ENCODE data around the gene HOXA7. TPM values are rescaled to one million over a fixed set of nuclear protein-coding genes. Genes with fewer than 3 reads are reported as not detected.

Gene HOXA7
- 4.8 to 6.3 TPM (median 5.5 TPM) in 5 replicates for total RNA-seq (2022; extraction: Qiagen RNA extraction; ENCODE audit: low read depth)

DNA sequence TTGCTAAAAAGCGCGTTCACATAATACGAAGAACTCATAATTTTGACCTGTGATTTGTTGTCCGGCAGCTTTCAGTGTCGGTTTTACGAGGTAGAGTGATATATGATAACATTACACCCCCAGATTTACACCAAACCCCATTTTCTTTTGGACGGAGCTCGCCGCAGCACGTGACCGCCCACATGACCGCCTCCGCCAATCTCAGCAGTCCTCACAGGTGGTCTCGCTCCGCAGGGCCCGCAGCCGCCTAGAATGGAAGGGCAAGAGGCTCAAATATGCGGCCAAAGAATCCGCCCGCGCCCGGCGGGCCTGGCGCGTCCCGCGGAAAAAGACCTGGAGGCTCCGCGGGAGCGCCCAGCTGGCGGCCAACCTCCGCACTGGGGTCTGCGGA, at the start of gene HOXA7:
TSS of gene HOXA7 (minus strand) at position 168 of the 391 bp plus-strand sequence. CDS start at position 38, 130 bp downstream.

DNA sequence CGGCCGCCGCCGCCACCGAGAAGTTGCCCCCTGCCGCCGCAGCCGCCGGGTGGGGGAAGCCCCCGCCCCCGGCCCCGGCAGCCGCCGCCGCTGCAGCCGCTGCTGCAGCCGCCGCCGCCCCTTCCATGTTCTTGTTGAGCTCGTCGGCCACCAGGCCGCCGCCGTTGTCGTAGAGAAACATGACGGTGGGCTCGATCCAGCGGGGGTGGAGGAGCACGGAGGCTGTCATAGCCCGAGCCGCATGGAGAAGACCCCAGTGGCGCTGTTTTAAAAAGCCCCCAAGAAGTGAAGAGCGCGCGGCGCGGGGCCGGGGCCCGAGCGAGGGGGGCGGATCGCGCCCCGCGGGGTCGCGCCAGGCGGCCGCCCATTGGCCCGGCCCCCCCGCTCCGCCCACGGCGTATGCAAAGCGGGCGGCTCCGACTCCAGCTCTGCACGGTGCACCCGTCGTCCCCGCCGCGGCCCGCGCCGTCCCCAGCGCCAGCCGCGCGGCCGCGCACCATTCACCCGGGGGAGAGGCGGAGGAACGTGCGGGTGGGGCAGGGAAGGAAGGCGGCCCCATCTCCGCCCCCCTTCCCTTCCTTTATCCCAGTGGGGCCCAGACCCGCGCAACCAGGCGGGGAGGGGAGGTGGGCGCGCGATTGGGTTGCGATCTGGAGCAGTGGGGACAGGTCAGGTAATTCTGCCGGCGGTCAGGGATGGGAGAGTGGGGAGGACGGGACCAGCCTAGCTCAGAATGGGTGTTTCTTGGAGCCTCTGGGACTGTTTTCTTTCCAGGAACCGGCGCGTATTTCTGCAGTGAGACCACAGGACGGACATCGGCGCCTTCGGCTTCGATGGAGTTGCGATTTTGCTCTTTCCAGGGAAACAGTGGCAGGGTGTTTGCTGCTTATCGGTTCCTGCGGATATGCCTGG, 43.6 kb upstream of the HOXA7 start, which contains the start of gene HOXA13:
TSS of gene HOXA13 (minus strand) at position 243 of the 912 bp plus-strand sequence. CDS start at position 229, 14 bp downstream.

GRCh38 chr7:27185013-27185853, 28.8 kb upstream of the HOXA7 start, which contains the start of gene HOXA11:
HOXA11 (minus strand) TSS chr7:27185232; CDS start chr7:27185144, 88 bp downstream.

DNA sequence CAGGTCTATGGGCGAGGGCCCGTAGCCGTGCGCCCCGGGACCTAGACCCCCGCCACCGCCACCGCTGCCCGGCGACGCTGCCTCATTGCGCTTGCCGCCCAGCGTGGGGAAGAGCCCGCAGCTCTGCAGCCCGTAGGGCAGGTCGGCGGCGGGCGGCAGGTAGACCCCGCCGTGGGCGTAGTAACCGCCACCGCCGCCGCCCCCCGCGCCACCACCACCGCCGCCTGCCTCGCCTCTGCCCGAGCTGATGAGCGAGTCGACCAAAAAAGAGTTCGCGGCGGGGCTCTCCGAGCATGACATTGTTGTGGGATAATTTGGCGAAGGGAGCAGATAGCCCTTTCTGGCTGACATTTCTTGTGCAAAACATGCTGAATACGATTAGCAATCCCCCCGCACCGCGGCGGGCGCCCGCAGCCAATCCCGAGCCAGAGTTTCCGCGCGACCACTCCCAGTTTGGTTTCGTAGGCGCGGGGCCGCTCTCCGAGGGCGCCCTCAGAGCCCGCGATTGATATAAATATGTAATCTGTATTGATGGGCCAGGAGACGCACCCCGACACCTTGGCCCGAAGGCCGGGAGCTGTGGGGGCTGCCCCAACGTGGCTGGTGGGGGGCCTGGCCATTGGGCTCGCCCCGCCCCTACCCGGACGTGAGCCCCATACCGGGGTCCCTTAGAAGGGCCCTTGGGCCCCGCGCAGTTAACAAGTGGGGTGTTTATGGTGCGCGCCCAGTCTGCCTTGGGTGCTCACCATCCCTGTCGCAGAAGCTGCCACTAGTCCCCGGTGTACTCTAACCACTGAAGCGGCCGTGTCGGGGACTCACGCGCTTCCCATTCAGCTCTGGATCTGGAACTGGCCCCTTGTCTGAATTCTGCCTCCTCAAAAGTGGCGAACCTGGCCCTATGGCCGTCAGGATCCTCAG, 17.7 kb upstream of the HOXA7 start, which contains the start of gene HOXA10:
TSS of gene HOXA10 (minus strand) at position 365 of the 918 bp plus-strand sequence. CDS start at position 351, 14 bp downstream.

GRCh38 chr7:27165089-27165995, 8.9 kb upstream of the HOXA7 start, which contains the start of gene HOXA9:
HOXA9 (minus strand) TSS chr7:27165537; CDS start chr7:27165457, 80 bp downstream.

DNA sequence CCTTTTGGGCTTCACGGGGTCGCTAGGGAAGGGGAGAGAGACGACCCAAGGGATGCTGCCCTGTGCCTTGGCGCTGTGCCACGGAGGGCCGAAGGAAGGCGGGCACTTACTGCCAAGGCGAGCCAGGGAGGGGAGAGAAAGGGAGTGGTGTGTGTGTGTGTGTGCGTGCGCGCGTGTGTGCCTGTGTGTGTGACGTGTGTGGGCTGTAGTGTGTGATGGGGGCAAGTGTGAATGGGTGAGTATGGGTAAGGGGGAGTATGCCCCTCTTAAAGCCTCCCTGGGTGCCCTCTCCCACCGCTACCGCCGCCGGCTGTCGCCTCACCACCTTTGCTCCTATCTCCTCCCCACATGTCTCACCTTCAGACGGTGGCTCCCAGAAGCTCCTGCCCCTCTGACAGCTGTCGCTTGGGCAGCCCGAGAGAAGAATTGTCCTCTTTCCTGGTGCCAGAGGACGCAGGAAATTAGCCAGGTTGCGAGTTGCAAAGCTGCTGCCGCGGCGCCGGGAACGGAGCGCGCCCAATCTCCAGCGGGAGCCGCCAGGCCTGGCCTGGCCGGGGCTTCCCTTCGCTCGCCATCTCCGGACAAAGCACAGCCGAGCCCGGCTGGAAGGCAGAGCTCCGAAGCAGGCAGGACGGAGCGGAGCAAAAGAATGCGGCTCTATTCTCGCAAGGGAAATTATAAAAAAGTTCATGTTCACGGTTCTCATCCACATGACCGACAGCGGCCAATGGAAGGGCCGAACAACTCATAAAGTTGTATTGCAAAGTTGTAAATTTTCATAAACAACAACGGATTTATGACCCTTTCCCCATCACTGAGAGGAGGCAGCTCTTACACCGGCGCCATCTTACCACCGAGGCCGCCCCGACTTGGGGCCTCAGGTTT, 4.3 kb downstream of the HOXA7 start, which contains the start of gene HOXA3:
TSS of gene HOXA3 (minus strand) at position 653 of the 885 bp plus-strand sequence. CDS start 41,943 bp downstream, outside the sequence.

DNA sequence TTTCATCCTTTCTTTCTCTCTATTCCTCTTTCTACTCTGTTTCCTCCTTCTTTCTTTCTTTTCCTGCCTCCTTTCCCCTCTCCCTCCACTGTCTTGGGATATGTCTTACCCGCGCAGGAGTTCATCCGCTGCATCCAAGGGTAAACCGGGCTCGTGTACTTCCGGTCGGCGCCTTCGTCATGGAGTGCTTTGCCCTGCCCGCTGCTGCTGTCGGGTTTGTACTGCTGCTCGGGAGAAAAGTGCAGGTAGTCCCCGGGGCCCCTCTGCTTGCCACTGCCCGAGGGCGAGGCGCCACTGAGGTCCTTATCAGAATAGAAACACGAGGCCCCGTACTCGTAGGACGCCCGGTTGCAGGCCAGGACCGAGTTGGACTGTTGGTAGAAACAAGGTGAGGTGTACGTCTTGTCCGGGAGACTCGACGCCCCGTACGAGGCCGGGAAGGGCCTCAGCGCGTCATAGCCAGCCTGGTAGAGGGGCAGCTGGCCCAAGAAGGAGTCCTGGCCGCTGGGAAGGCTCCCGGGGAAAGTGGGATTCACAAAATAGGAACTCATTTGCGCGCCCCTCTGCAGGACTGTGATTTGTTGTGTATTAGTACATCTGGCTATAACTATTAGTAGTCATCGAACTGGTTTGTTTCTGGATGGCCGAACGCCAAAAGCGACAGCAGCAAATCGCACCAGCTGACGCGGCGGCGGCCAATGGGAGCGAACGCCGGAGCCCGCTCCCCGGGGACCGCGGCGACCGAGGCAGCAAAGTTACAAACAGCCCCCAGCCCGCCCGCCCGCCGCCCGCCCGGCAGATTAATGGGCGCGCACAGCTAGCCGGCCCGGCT, 9.1 kb downstream of the HOXA7 start, which contains the start of gene HOXA6:
TSS of gene HOXA6 (minus strand) at position 576 of the 832 bp plus-strand sequence. CDS start at position 551, 25 bp downstream.

DNA sequence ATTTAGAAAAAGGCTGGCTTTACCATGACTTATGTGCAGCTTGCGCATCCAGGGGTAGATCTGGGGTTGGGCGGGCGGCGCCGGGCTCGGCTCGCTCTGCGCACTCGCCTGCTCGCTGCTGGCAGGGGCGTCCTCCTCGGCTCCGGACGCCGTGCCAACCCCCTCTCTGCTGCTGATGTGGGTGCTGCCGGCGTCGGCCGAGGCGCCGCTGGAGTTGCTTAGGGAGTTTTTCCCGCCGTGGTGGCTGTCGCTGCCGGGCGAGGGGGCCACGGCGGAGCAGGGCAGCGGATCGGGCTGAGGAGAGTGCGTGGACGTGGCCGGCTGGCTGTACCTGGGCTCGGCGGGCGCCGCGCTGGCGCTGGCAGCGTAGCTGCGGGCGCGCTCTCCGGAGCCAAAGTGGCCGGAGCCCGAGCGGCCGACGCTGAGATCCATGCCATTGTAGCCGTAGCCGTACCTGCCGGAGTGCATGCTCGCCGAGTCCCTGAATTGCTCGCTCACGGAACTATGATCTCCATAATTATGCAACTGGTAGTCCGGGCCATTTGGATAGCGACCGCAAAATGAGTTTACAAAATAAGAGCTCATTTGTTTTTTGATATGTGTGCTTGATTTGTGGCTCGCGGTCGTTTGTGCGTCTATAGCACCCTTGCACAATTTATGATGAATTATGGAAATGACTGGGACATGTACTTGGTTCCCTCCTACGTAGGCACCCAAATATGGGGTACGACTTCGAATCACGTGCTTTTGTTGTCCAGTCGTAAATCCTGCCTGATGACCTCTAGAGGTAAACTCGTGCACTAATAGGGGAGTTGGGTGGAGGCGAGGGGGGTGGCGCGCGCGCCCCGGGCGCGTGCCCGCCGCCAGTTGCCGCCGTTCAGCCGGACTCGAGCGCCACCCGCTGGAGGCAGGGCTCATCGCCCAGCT, 13.2 kb downstream of the HOXA7 start, which contains the start of gene HOXA5:
TSS of gene HOXA5 (minus strand) at position 659 of the 927 bp plus-strand sequence. CDS start at position 585, 74 bp downstream.

DNA sequence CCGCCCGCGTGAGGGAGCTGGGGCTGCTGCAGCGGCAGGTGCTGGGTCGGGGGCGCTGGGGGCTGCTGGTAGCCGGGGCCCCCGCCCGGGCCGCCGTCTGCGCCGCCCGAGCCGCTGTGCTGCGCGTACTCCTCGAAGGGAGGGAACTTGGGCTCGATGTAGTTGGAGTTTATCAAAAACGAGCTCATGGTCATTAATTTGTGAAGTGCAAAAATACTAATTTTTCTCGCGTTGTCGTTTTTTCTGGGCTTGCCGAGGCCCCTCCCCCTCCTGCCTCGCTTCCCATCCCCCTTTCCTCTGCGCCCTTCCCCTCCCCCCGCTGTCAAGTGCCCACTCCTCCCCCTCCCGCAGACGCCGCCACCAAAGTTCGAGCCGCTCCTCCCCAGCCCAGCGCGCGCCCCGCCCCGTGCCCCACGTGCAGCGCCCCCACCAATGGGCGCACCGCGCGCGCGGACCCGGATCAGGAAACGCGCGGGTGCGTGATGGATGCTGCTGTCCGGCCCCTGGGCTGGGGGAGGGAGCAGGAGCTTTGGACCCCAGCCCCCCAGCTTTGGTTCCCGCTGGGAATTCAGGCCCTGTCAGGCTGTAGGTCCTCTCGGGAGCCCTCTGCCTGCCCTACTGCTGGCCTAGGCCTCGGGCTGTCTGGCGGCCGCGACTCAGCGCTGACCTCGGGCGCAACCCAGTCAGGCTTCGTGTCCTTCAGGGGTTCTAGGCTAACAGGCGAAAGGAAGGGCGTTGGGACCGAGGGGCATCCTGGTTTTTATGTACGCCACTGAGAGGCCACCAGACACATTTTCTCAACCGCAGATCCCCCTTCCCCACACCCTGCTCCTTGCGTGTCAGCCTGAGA, 25.7 kb downstream of the HOXA7 start, which contains the start of gene HOXA4:
TSS of gene HOXA4 (minus strand) at position 218 of the 850 bp plus-strand sequence. CDS start at position 194, 24 bp downstream.

Other genes starting within 250 kb of the HOXA7 start
- 2.8 to 4.0 TPM (median 3.4 TPM) in 5 replicates for gene HOXA1, start 60.7 kb downstream of the HOXA7 start, total RNA-seq (2022; extraction: Qiagen RNA extraction; ENCODE audit: low read depth)
- 0.82 to 1.4 TPM (median 1.0 TPM) in 5 replicates for gene HOXA2, start 54.0 kb downstream of the HOXA7 start, total RNA-seq (2022; extraction: Qiagen RNA extraction; ENCODE audit: low read depth)
- gene HOXA4, start 25.9 kb downstream of the HOXA7 start, total RNA-seq (2022; extraction: Qiagen RNA extraction; ENCODE audit: low read depth): 1.5 to 2.7 TPM (median 2.6 TPM) in 5 replicates
- gene HOXA5, start 13.0 kb downstream of the HOXA7 start, total RNA-seq (2022; extraction: Qiagen RNA extraction; ENCODE audit: low read depth): 3.9 to 6.7 TPM (median 6.2 TPM) in 5 replicates
- gene HOXA6, start 8.9 kb downstream of the HOXA7 start, total RNA-seq (2022; extraction: Qiagen RNA extraction; ENCODE audit: low read depth): 1.4 to 1.9 TPM (median 1.8 TPM) in 5 replicates
- 5.3 to 13.3 TPM (median 10.6 TPM) in 5 replicates for gene HOXA3, start 4.1 kb downstream of the HOXA7 start, total RNA-seq (2022; extraction: Qiagen RNA extraction; ENCODE audit: low read depth)
- 0.45 to 1.3 TPM (median 0.73 TPM) in 5 replicates for gene HOXA9, start 8.9 kb upstream of the HOXA7 start, total RNA-seq (2022; extraction: Qiagen RNA extraction; ENCODE audit: low read depth)
- 6.8 to 9.0 TPM (median 7.3 TPM) in 5 replicates for gene HOXA10, start 17.6 kb upstream of the HOXA7 start, total RNA-seq (2022; extraction: Qiagen RNA extraction; ENCODE audit: low read depth)
- gene HOXA11, start 28.6 kb upstream of the HOXA7 start, total RNA-seq (2022; extraction: Qiagen RNA extraction; ENCODE audit: low read depth): 0.50 to 0.77 TPM (median 0.68 TPM) in 5 replicates
- gene HOXA13, start 43.4 kb upstream of the HOXA7 start, total RNA-seq (2022; extraction: Qiagen RNA extraction; ENCODE audit: low read depth): 1.3 to 2.2 TPM (median 1.9 TPM) in 5 replicates
- 0.03 to 0.09 TPM (median 0.07 TPM) in 3 of 5 replicates, not detected in the others for gene EVX1, start 86.1 kb upstream of the HOXA7 start, total RNA-seq (2022; extraction: Qiagen RNA extraction; ENCODE audit: low read depth)

All from A549 treated with CpdA at 1 μM for 4 hours (cell line).